H1 (cell line): Measurements from ENCODE around the gene ATP8B3. TPM values are rescaled to one million over a fixed set of nuclear protein-coding genes. Genes with fewer than 3 reads are reported as not detected.

ENCODE experiments used
- CTCF ChIA-PET: fragments of 300-600 bp; sonication (Branson Sonifier 250); formaldehyde crosslinking; loops from one replicate; lab custom pipeline; 2021; ENCODE audit not compliant: partially characterized antibody; lab: Charles Lee
- POLR2A ChIA-PET: fragments of 300-600 bp; sonication (Branson Sonifier 250); formaldehyde crosslinking; loops from one replicate; lab custom pipeline; 2021; ENCODE audit warnings: inconsistent platforms; ENCODE audit not compliant: partially characterized antibody; lab: Charles Lee
- DNase-seq, 2 experiments: peaks; one replicate each; pipeline versions ENCODE4 v3.0.0 to v3.0.0-alpha.2; 2010 to 2022; ENCODE audit warnings: low spot score in 2 of 2, low read depth in 1 of 2, mixed read lengths in 1 of 2
- FAIRE-seq: peaks from 2 replicates; lab custom pipeline; 2011; peaks lifted over from hg19 to GRCh38; lab: Jason Lieb, UNC
- H2AFZ ChIP-seq: 2 replicates; pipeline ENCODE4 v1.8.1; 2012; ENCODE audit warnings: low read length, inconsistent platforms
- H2AK5ac ChIP-seq: 2 replicates; pipeline ENCODE4 v1.6.1; 2013; ENCODE audit warnings: low read depth, low read length
- H2BK120ac ChIP-seq: replicated peaks from 2 replicates; pipeline ENCODE3; 2013; ENCODE audit warnings: low read depth, low read length, inconsistent platforms
- H2BK12ac ChIP-seq: 2 replicates; pipeline ENCODE4 v1.6.1; 2013; ENCODE audit warnings: low read depth, low read length
- H2BK15ac ChIP-seq: 2 replicates; pipeline ENCODE4 v1.6.1; 2013; ENCODE audit warnings: low read length
- H2BK20ac ChIP-seq: 2 replicates; pipeline ENCODE4 v1.6.1; 2013; ENCODE audit warnings: low read length
- H2BK5ac ChIP-seq: 2 replicates; pipeline ENCODE4 v1.6.1; 2013; ENCODE audit warnings: low read depth, low read length
- H3K14ac ChIP-seq: 2 replicates; pipeline ENCODE4 v1.6.1; 2013; ENCODE audit warnings: inconsistent platforms; ENCODE audit not compliant: insufficient read length
- H3K18ac ChIP-seq: 2 replicates; pipeline ENCODE4 v1.6.1; 2013; ENCODE audit warnings: low read length; ENCODE audit errors: extremely low read depth
- H3K23ac ChIP-seq: 2 replicates; pipeline ENCODE4 v1.6.1; 2013; ENCODE audit warnings: inconsistent platforms; ENCODE audit not compliant: insufficient read length
- H3K23me2 ChIP-seq: 2 replicates; pipeline ENCODE4 v1.6.1; 2013; ENCODE audit warnings: low read depth, low read length
- H3K27ac ChIP-seq: 2 replicates; pipeline ENCODE4 v1.6.1; 2011; ENCODE audit warnings: low read depth, low read length, inconsistent platforms
- H3K27me3 ChIP-seq, 4 experiments: replicated peaks in 1 of 4; 1 replicate in 1 of 4; 2 replicates in 3 of 4; pipeline versions ENCODE4 v1.6.1 to v1.8.1; 2011 to 2013; ENCODE audit warnings: low read length in 3 of 4, mild to moderate bottlenecking in 3 of 4, inconsistent platforms in 2 of 4, mixed read lengths in 2 of 4, moderate library complexity in 1 of 4; ENCODE audit not compliant: control insufficient read depth in 3 of 4, insufficient read depth in 3 of 4; ENCODE audit errors: extremely low read depth in 1 of 4
- H3K36me3 ChIP-seq, 4 experiments: 2 replicates each; pipeline versions ENCODE4 v1.6.1 to v1.8.1; 2011 to 2013; ENCODE audit warnings: mild to moderate bottlenecking in 4 of 4, low read length in 3 of 4, moderate library complexity in 2 of 4, control low read depth in 1 of 4, inconsistent platforms in 1 of 4; ENCODE audit not compliant: insufficient read depth in 4 of 4, control insufficient read depth in 2 of 4
- H3K4ac ChIP-seq: replicated peaks from 2 replicates; pipeline ENCODE3; 2013; ENCODE audit warnings: low read length, low read depth, mixed read lengths, inconsistent platforms; ENCODE audit not compliant: insufficient read length
- H3K4me1 ChIP-seq, 4 experiments: replicated peaks in 1 of 4; 1 replicate in 1 of 4; 2 replicates in 3 of 4; pipeline versions ENCODE4 v1.6.1 to v1.8.1; 2011 to 2013; ENCODE audit warnings: low read length in 3 of 4, inconsistent platforms in 2 of 4, mixed read lengths in 1 of 4; ENCODE audit not compliant: insufficient read depth in 4 of 4, control insufficient read depth in 3 of 4
- H3K4me2 ChIP-seq, 2 experiments: 2 replicates each; pipeline versions ENCODE4 v1.6.1 to v1.8.1; 2011 to 2013; ENCODE audit warnings: low read depth in 2 of 2, low read length in 2 of 2, control low read depth in 1 of 2, inconsistent platforms in 1 of 2, mild to moderate bottlenecking in 1 of 2; ENCODE audit not compliant: insufficient read depth in 1 of 2
- H3K4me3 ChIP-seq, 4 experiments: fragments of 200-600, 300-600 bp in 1 of 4; sonication (generic), shearing (Covaris generic), sonication (Bioruptor Twin) in 1 of 4; 2 replicates each; pipeline versions ENCODE4 v1.5.1 to v1.8.1; 2011 to 2016; ENCODE audit warnings: low read length in 4 of 4, low read depth in 3 of 4, control low read depth in 2 of 4, inconsistent platforms in 2 of 4, mild to moderate bottlenecking in 2 of 4, mixed read lengths in 1 of 4, moderate library complexity in 1 of 4; ENCODE audit not compliant: insufficient read depth in 2 of 4; ENCODE audit errors: extremely low read depth in 1 of 4
- H3K56ac ChIP-seq: replicated peaks from 2 replicates; pipeline ENCODE3; 2013; ENCODE audit warnings: low read depth, mild to moderate bottlenecking, mixed read lengths, low read length, inconsistent platforms; ENCODE audit not compliant: insufficient read length
- H3K79me1 ChIP-seq: 2 replicates; pipeline ENCODE4 v1.6.1; 2013; ENCODE audit warnings: low read depth, low read length, control low read depth
- H3K79me2 ChIP-seq, 2 experiments: 2 replicates each; pipeline versions ENCODE4 v1.6.1 to v1.8.1; 2012 to 2013; ENCODE audit warnings: low read length in 2 of 2, mild to moderate bottlenecking in 2 of 2, inconsistent platforms in 1 of 2; ENCODE audit not compliant: insufficient read depth in 2 of 2, control insufficient read depth in 1 of 2
- H3K9ac ChIP-seq, 4 experiments: replicated peaks in 1 of 4; 1 replicate in 1 of 4; 2 replicates in 3 of 4; pipeline versions ENCODE4 v1.6.1 to v1.8.1; 2011 to 2013; ENCODE audit warnings: low read depth in 3 of 4, low read length in 3 of 4, control low read depth in 2 of 4, mild to moderate bottlenecking in 2 of 4, moderate library complexity in 2 of 4, inconsistent platforms in 1 of 4; ENCODE audit errors: extremely low read depth in 1 of 4
- H3K9me3 ChIP-seq, 2 experiments: 2 replicates each; pipeline versions ENCODE4 v1.6.1 to v1.8.1; 2012 to 2013; ENCODE audit warnings: mild to moderate bottlenecking in 2 of 2, moderate library complexity in 2 of 2, control low read depth in 1 of 2, inconsistent platforms in 1 of 2, low read depth in 1 of 2, low read length in 1 of 2, mixed read lengths in 1 of 2; ENCODE audit not compliant: insufficient read depth in 2 of 2
- H4K20me1 ChIP-seq, 2 experiments: replicated peaks in 1 of 2; 2 replicates each; pipeline versions ENCODE3 to v1.8.1; 2011 to 2013; ENCODE audit warnings: inconsistent platforms in 2 of 2, low read length in 2 of 2, mild to moderate bottlenecking in 1 of 2; ENCODE audit not compliant: insufficient read depth in 2 of 2, control insufficient read depth in 1 of 2
- H4K5ac ChIP-seq: 2 replicates; pipeline ENCODE4 v1.6.1; 2013; ENCODE audit warnings: low read length, low read depth, mixed read lengths, inconsistent platforms; ENCODE audit not compliant: insufficient read length
- H4K8ac ChIP-seq: 2 replicates; pipeline ENCODE4 v1.8.0; 2013; ENCODE audit warnings: mild to moderate bottlenecking, moderate library complexity, low read length, inconsistent platforms; ENCODE audit not compliant: insufficient read depth; ENCODE audit errors: extremely low read depth
- H4K91ac ChIP-seq: replicated peaks from 2 replicates; pipeline ENCODE3; 2013; ENCODE audit warnings: low read length, mixed read lengths, inconsistent platforms; ENCODE audit not compliant: insufficient read length
- CREB1 ChIP-seq: IDR thresholded peaks from 2 replicates; pipeline ENCODE4 v1.6.1; 2012; ENCODE audit warnings: inconsistent platforms
- KDM4A ChIP-seq: IDR thresholded peaks from one replicate; pipeline ENCODE4 v1.7.1; 2012; ENCODE audit warnings: low read depth, mild to moderate bottlenecking, moderate library complexity, low read length, inconsistent platforms; ENCODE audit not compliant: severe bottlenecking
- POU5F1 ChIP-seq: IDR thresholded peaks from 2 replicates; pipeline ENCODE4 v1.6.1; 2011; ENCODE audit warnings: low read depth, mild to moderate bottlenecking, low read length, moderate library complexity
- WGBS, 2 experiments: shearing (Covaris generic) in 1 of 2; methylation state at CpG; one replicate each; pipeline versions ENCODE4 v1.1.6 to v1.1.7; 2013 to 2015; ENCODE audit warnings: low lambda C conversion rate in 2 of 2, mixed read lengths in 2 of 2, inconsistent platforms in 1 of 2, low coverage in 1 of 2, missing lambda C conversion rate in 1 of 2; ENCODE audit not compliant: insufficient replicate concordance in 2 of 2, insufficient coverage in 1 of 2, insufficient read length in 1 of 2; ENCODE audit errors: extremely low coverage in 1 of 2, missing lambda C conversion rate in 1 of 2; 5-methylcytosine and 5-hydroxymethylcytosine counted together
- polyA plus RNA-seq, 7 experiments: library from polyadenylated mRNA; depleted of rRNA in 3 of 7; stranded (reverse) in 5 of 7; unstranded in 2 of 7; fragments of >200 nt in 5 of 7; fragments of 200-250 nt in 2 of 7; gene quantifications; 1 replicate in 5 of 7; 2 replicates in 1 of 7; 4 replicates in 1 of 7; pipeline versions ENCODE4 v1.2.1 to v1.2.3, GENCODE V29; 2011 to 2013; ENCODE audit warnings: missing spikeins in 2 of 7, mixed read lengths in 2 of 7
- total RNA-seq: library from RNA; stranded (reverse); fragmentation: NEBNext Ultra II Directional; extraction: Animal tissue kit (Norgen Biotek cat#: 25700); gene quantifications from 2 replicates; pipeline ENCODE4 v1.2.1, GENCODE V29; 2021

ATP8B3 gene
- total and polyA plus RNA-seq, 2 of the 8 experiments (the other 6 are each of a cell fraction or from before 2014, with no cell fraction given): 4.1 to 9.3 TPM

DNA sequence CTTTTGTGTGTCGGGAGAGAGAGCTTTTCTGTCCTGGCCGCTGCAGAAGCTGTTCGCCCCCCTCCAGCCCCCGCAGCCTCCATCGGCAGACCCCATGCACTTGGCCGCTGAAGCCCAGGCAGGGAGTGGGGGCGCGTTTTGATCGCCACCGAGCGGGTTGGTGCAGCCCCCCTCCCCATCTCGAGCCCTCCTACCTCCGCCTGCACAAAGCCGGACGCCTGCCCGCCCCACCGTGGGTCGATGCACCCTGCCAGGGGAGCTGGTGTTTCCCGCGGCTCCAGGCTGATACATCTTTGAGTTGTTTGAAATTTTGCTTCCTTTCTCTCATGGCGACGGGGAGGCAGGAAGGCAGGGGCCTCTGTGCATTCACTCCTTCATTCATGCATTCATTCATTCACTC, 75.1 kb downstream of the ATP8B3 start:
- Histone ChIP-seq H3K79me1 (no peaks in the 10 kb centered on the region), H2AFZ (no peak overlapping the region), H3K79me2 (no peaks in the 10 kb centered on the region), H3K9ac (no peak overlapping the region), H4K5ac (no peak overlapping the region), H3K4ac (no peak overlapping the region), H3K4me3 (no peak overlapping the region), H3K27me3 (peaks cover 0 to 12% (median 2%) of the 10 kb centered on the region in 4 experiments; a peak in 5 of 7 replicates), H3K56ac (no peak overlapping the region), H3K4me2 (no peak overlapping the region), H3K36me3 (no peaks in the 10 kb centered on the region), H3K23me2 (no peaks in the 10 kb centered on the region), H2BK12ac (no peak overlapping the region), H3K4me1 (0 out of 7 replicates have a peak, but pooled peaks cover 0 to 2% (median 0%) of the 10 kb centered on the region in 4 experiments), H4K20me1 (peaks cover 0 to 1% of the 10 kb centered on the region in 2 experiments), H3K23ac (no peak overlapping the region), H2BK120ac (no peak overlapping the region), H3K14ac (no peak overlapping the region), H2BK5ac (no peak overlapping the region), H2AK5ac (no peak overlapping the region), H4K8ac (no peak overlapping the region), H4K91ac (no peak overlapping the region), H2BK15ac (no peak overlapping the region), H3K18ac (no peak overlapping the region), H3K9me3 (peaks cover 0 to 3% of the 10 kb centered on the region in 2 experiments; a peak in 1 of 4 replicates), H2BK20ac (no peak overlapping the region), H3K27ac (no peak overlapping the region)
- ChIA-PET POLR2A (no interaction called here), CTCF (interaction anchor here (1.0 to 3.9 kb wide), 4 partner anchors 31 to 66 kb away, joined by 3 to 12 read pairs (median 4); no protein-coding TSS in a partner anchor)
- FAIRE-seq (no peak), DNase-seq (no peak)
- no peak for TF ChIP-seq KDM4A
- TF ChIP-seq CREB1: no peak
- TF ChIP-seq POU5F1: no peak
- WGBS, 2 experiments: 73% methylated on average over 7 of the region's 22 CpGs; no CpG with 5 or more reads in 1 of the 2 experiments
